Keratinocyte (primary cell): ENCODE results near the gene DOCK1. TPM values are rescaled to one million over a fixed set of nuclear protein-coding genes. Genes with fewer than 3 reads are reported as not detected.
A peak's percentile ranks its signal among the peaks of the same experiment; 100 is the strongest.

Source experiments
- DNase-seq: peaks from one replicate; pipeline ENCODE4 v3.0.0-alpha.2; 2011; ENCODE audit warnings: low read depth, missing footprints, low spot score
- FAIRE-seq: peaks from 2 replicates; lab custom pipeline; 2011; peaks lifted over from hg19 to GRCh38; lab: Jason Lieb, UNC
- H2AFZ ChIP-seq: 2 replicates; pipeline ENCODE4 v1.6.0; 2012; ENCODE audit warnings: low read length, control low read depth, inconsistent platforms; ENCODE audit not compliant: control insufficient read depth
- H3K27ac ChIP-seq: 2 replicates; pipeline ENCODE4 v1.5.1; 2011; ENCODE audit warnings: low read length; ENCODE audit not compliant: control insufficient read depth, insufficient read depth
- H3K27me3 ChIP-seq: 3 replicates; pipeline ENCODE4 v1.6.0; 2011; ENCODE audit warnings: low read length; ENCODE audit not compliant: control insufficient read depth, insufficient read depth; ENCODE audit errors: extremely low read depth
- H3K36me3 ChIP-seq, 2 experiments: 2 replicates in 1 of 2; 3 replicates in 1 of 2; pipeline ENCODE4 v1.5.1; 2011; ENCODE audit warnings: low read length in 2 of 2, mild to moderate bottlenecking in 1 of 2; ENCODE audit not compliant: control insufficient read depth in 2 of 2, insufficient read depth in 2 of 2; ENCODE audit errors: extremely low read depth in 1 of 2
- H3K4me1 ChIP-seq: 3 replicates; pipeline ENCODE4 v1.5.1; 2011; ENCODE audit warnings: low read length; ENCODE audit not compliant: control insufficient read depth, insufficient read depth; ENCODE audit errors: extremely low read depth
- H3K4me2 ChIP-seq: 3 replicates; pipeline ENCODE4 v1.6.0; 2011; ENCODE audit warnings: low read depth, low read length; ENCODE audit not compliant: control insufficient read depth, insufficient read depth; ENCODE audit errors: extremely low read depth
- H3K4me3 ChIP-seq, 3 experiments: fragments of 200-600 bp in 1 of 3; sonication (generic) in 1 of 3; 2 replicates in 2 of 3; 3 replicates in 1 of 3; pipeline ENCODE4 v1.5.1; 2011 to 2016; ENCODE audit warnings: low read length in 3 of 3, mild to moderate bottlenecking in 3 of 3, control low read depth in 2 of 3, inconsistent platforms in 1 of 3, low read depth in 1 of 3, mixed read lengths in 1 of 3, mixed run types in 1 of 3, moderate library complexity in 1 of 3; ENCODE audit not compliant: control insufficient read depth in 2 of 3, insufficient read depth in 2 of 3; ENCODE audit errors: extremely low read depth in 1 of 3
- H3K79me2 ChIP-seq: 2 replicates; pipeline ENCODE4 v1.6.0; 2012; ENCODE audit warnings: low read length; ENCODE audit not compliant: control insufficient read depth, insufficient read depth
- H3K9ac ChIP-seq: 3 replicates; pipeline ENCODE4 v1.6.0; 2011; ENCODE audit warnings: low read length; ENCODE audit not compliant: control insufficient read depth, insufficient read depth; ENCODE audit errors: extremely low read depth
- H3K9me1 ChIP-seq: 3 replicates; pipeline ENCODE4 v1.6.0; 2011; ENCODE audit warnings: low read length; ENCODE audit not compliant: control insufficient read depth, insufficient read depth; ENCODE audit errors: extremely low read depth
- H3K9me3 ChIP-seq: 2 replicates; pipeline ENCODE4 v1.5.1; 2012; ENCODE audit warnings: low read depth, low read length; ENCODE audit not compliant: control insufficient read depth
- H4K20me1 ChIP-seq: 3 replicates; pipeline ENCODE4 v1.6.0; 2011; ENCODE audit warnings: low read length; ENCODE audit not compliant: control insufficient read depth, insufficient read depth; ENCODE audit errors: extremely low read depth
- CTCF ChIP-seq, 3 experiments: IDR thresholded peaks in 1 of 3; conservative IDR thresholded peaks in 1 of 3; optimal IDR thresholded peaks in 1 of 3; 2 replicates in 2 of 3; 3 replicates in 1 of 3; pipeline versions ENCODE3 to v1.5.1; 2011; ENCODE audit warnings: low read length in 3 of 3, mild to moderate bottlenecking in 3 of 3, moderate library complexity in 2 of 3, control low read depth in 1 of 3, inconsistent platforms in 1 of 3; ENCODE audit not compliant: insufficient read depth in 2 of 3; ENCODE audit errors: extremely low read depth in 1 of 3
- EZH2 ChIP-seq: IDR thresholded peaks from one replicate; pipeline ENCODE4 v1.6.1; 2012; ENCODE audit warnings: inconsistent platforms, mild to moderate bottlenecking, low read length, moderate library complexity
- dilution Hi-C: fragments of 300-500 bp; cut with MboI; formaldehyde crosslinking; loops from one replicate; pipeline ENCODE4 v1.7.0; 2020; ENCODE audit warnings: low sequenced_read_pairs; ENCODE audit not compliant: extremely low pct_ligation_motif_present
- polyA plus RNA-seq, 5 experiments: library from polyadenylated mRNA; depleted of rRNA in 3 of 5; stranded (reverse) in 3 of 5; stranded (forward) in 1 of 5; unstranded in 1 of 5; fragments of >200 nt; gene quantifications; 1 replicate in 1 of 5; 2 replicates in 3 of 5; 3 replicates in 1 of 5; pipeline versions ENCODE4 v1.2.1 to v1.2.3, GENCODE V29; 2011 to 2012; ENCODE audit warnings: missing spikeins in 2 of 5, low read depth in 1 of 5, low replicate concordance in 1 of 5

The DOCK1 gene
- polyA plus RNA-seq, 1 donor (not counting 4 experiments of a cell fraction or from before 2014, with no cell fraction given), result 15.7 TPM

DNA sequence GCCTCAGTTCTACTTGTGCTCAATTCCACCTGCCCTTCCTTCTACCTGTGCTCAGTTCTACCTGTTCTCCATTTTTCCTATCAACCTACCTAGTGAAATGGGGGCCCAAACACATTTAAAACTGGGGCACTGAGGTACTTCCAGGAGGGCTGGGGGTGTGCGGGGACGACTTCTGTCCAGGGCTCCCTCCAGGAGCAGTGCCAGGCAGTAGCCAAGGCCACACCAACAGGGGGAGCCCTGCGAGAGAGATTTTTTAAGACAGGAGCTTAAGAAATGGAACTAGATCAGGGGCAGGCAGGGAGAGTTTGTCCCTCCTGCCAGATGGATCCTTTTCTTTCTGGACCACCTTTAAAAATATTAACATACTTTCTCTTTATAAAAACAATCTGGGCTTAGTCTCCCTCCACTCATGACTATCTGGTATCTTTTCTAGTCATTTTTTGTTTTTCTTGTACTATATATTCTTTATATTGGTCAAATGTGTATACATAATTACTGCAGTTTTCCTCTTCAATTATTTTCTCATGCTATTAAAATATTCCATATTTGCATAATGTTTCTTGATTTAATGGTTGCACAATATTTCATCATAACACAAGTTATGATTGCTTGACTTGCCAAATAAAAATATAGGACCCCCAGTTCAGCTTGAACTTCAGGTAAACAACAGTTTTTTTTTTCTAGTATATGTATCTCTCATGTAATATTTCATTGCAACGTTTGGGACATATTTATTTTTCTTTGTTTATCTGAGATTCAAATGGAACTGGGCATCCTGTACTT, 338.5 kb downstream of the DOCK1 start:
- no peak for DNase-seq

GRCh38 chr10:127245456-127245855, 340.2 kb downstream of the DOCK1 start:
- H4K20me1 ChIP-seq, result no peaks in the 10 kb centered on the region
- TF ChIP-seq CTCF (optimal IDR thresholded peaks at IDR 0.05 in 1 of 3, IDR thresholded peaks at IDR 0.05 in 1 of 3, conservative IDR thresholded peaks at IDR 0.05 in 1 of 3; ENCODE audit: extremely low read depth in 1 of 3, insufficient read depth in 2 of 3, low read length in 3 of 3) (no peak), EZH2 (no peak)
- no peaks in the 10 kb centered on the region for H3K9me1 ChIP-seq
- DNase-seq, result no peak
- no peak overlapping the region for H3K4me3 ChIP-seq
- no peaks in the 10 kb centered on the region for H3K27me3 ChIP-seq
- no peak overlapping the region for H2AFZ ChIP-seq
- dilution Hi-C loops, result no loop called here
- no peaks in the 10 kb centered on the region for H3K79me2 ChIP-seq
- H3K9me3 ChIP-seq, result no peaks in the 10 kb centered on the region
- peaks cover 0 to 1% of the 10 kb centered on the region in 2 experiments for H3K36me3 ChIP-seq
- no peak overlapping the region for H3K9ac ChIP-seq
- FAIRE-seq, result no peak
- no peak overlapping the region for H3K27ac ChIP-seq
- H3K4me1 ChIP-seq, result no peaks in the 10 kb centered on the region
- no peak overlapping the region for H3K4me2 ChIP-seq

More for the DNA sequence above, 338.5 kb downstream of the DOCK1 start:
- peak; percentile 58 to 77 (median 69) for TF ChIP-seq CTCF (optimal IDR thresholded peaks at IDR 0.05 in 1 of 3, IDR thresholded peaks at IDR 0.05 in 1 of 3, conservative IDR thresholded peaks at IDR 0.05 in 1 of 3; ENCODE audit: extremely low read depth in 1 of 3, insufficient read depth in 2 of 3, low read length in 3 of 3)
- no peak for TF ChIP-seq EZH2
- H3K27me3 ChIP-seq, result no peaks in the 10 kb centered on the region
- no peak overlapping the region for H3K27ac ChIP-seq
- H3K36me3 ChIP-seq, result no peaks in the 10 kb centered on the region
- no peak overlapping the region for H3K4me2 ChIP-seq
- FAIRE-seq, result no peak
- H3K4me1 ChIP-seq, result no peaks in the 10 kb centered on the region
- H3K9me3 ChIP-seq, result no peaks in the 10 kb centered on the region
- dilution Hi-C loops, result no loop called here
- H3K9me1 ChIP-seq, result no peaks in the 10 kb centered on the region
- no peak overlapping the region for H3K9ac ChIP-seq
- H3K79me2 ChIP-seq, result no peaks in the 10 kb centered on the region
- H2AFZ ChIP-seq, result no peak overlapping the region
- H4K20me1 ChIP-seq, result no peaks in the 10 kb centered on the region
- H3K4me3 ChIP-seq, result no peak overlapping the region
